Measurements from ENCODE around the gene LONP1. TPM values are rescaled to one million over a fixed set of nuclear protein-coding genes. Genes with fewer than 3 reads are reported as not detected.
A peak's percentile ranks its signal among the peaks of the same experiment; 100 is the strongest.

LONP1 gene
- polyA plus RNA-seq, 1 donor: 54.0 TPM

DNA sequence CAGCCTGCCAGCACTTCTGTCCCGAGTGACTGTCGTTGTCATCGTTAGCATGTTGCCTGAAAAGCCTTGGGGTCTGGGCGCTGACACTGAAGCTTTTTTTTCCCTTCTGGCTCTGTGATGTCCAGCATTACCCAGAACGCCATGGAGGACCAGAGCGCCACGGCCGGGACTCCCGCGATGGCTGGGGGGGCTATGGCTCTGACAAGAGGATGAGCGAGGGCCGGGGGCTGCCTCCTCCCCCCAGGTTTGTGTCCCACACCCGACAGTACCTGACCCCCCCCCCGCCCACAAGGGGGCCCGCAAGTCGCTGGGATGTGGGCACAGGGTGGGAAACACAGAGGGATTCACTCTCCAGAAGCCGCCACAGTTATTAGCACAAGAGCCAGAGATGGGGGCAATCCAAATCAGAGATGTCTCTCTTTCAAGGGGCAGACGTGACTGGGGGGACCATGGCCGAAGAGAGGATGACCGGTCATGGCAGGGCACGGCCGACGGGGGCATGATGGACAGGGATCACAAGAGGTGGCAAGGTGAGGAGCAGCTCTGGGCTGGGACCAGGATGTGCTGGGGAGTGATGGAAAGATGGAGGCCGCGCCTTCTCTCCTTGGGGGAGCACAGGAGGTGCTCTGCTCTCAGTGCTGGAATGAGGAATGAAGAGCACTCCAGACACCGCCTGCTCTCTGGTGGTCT lies 52.9 kb downstream of the LONP1 start:
- no peaks in the 10 kb centered on the region for H3K9me3 ChIP-seq (ENCODE audit: control insufficient read depth, low read depth, low read length)
- no peak overlapping the region for H3K27ac ChIP-seq (ENCODE audit: low read length)
- H3K4me1 ChIP-seq (ENCODE audit: control insufficient read depth, insufficient read depth, low read length): no peaks in the 10 kb centered on the region
- no peaks in the 10 kb centered on the region for H3K27me3 ChIP-seq (ENCODE audit: control insufficient read depth, insufficient read depth, low read length)
- WGBS (ENCODE audit: insufficient coverage, low lambda C conversion rate): no CpG with 5 or more reads among the region's 26 CpGs
- DNase-seq: no peak
- H3K36me3 ChIP-seq (ENCODE audit: control insufficient read depth, insufficient read depth, low read length): peaks cover 71% of the 10 kb centered on the region
- no peak overlapping the region for H3K4me3 ChIP-seq (ENCODE audit: low read length)

GRCh38 chr19:5665781-5666513 lies 54.0 kb downstream of the LONP1 start:
- no CpG with 5 or more reads among the region's 10 CpGs for WGBS (ENCODE audit: insufficient coverage, low lambda C conversion rate)
- H3K9me3 ChIP-seq (ENCODE audit: control insufficient read depth, low read depth, low read length): no peaks in the 10 kb centered on the region
- H3K4me1 ChIP-seq (ENCODE audit: control insufficient read depth, insufficient read depth, low read length): no peaks in the 10 kb centered on the region
- no peak overlapping the region for H3K4me3 ChIP-seq (ENCODE audit: low read length)
- H3K27me3 ChIP-seq (ENCODE audit: control insufficient read depth, insufficient read depth, low read length): no peaks in the 10 kb centered on the region
- peaks cover 81% of the 10 kb centered on the region for H3K36me3 ChIP-seq (ENCODE audit: control insufficient read depth, insufficient read depth, low read length)
- DNase-seq: no peak
- no peak overlapping the region for H3K27ac ChIP-seq (ENCODE audit: low read length)

GRCh38 chr19:5664515-5664914 lies 55.4 kb downstream of the LONP1 start:
- no peak overlapping the region for H3K27ac ChIP-seq (ENCODE audit: low read length)
- no peaks in the 10 kb centered on the region for H3K9me3 ChIP-seq (ENCODE audit: control insufficient read depth, low read depth, low read length)
- no peaks in the 10 kb centered on the region for H3K27me3 ChIP-seq (ENCODE audit: control insufficient read depth, insufficient read depth, low read length)
- no peak overlapping the region for H3K4me3 ChIP-seq (ENCODE audit: low read length)
- no peaks in the 10 kb centered on the region for H3K4me1 ChIP-seq (ENCODE audit: control insufficient read depth, insufficient read depth, low read length)
- no peak for DNase-seq
- peaks cover 88% of the 10 kb centered on the region for H3K36me3 ChIP-seq (ENCODE audit: control insufficient read depth, insufficient read depth, low read length)
- no CpG with 5 or more reads among the region's 2 CpGs for WGBS (ENCODE audit: insufficient coverage, low lambda C conversion rate)

- no peak overlapping the region for H3K27ac ChIP-seq (ENCODE audit: low read length)
- no peak for DNase-seq
- WGBS (ENCODE audit: insufficient coverage, low lambda C conversion rate): no CpG with 5 or more reads among the region's 17 CpGs
- H3K4me1 ChIP-seq (ENCODE audit: control insufficient read depth, insufficient read depth, low read length): no peaks in the 10 kb centered on the region
- no peaks in the 10 kb centered on the region for H3K27me3 ChIP-seq (ENCODE audit: control insufficient read depth, insufficient read depth, low read length)
- H3K4me3 ChIP-seq (ENCODE audit: low read length): no peak overlapping the region
- H3K9me3 ChIP-seq (ENCODE audit: control insufficient read depth, low read depth, low read length): no peaks in the 10 kb centered on the region
- peaks cover 82% of the 10 kb centered on the region for H3K36me3 ChIP-seq (ENCODE audit: control insufficient read depth, insufficient read depth, low read length)
These were observed 56.0 kb downstream of the LONP1 start for GRCh38 chr19:5663904-5664303.

- Histone ChIP-seq H3K4me3 (ENCODE audit: low read length) (no peak overlapping the region), H3K9me3 (ENCODE audit: control insufficient read depth, low read depth, low read length) (no peaks in the 10 kb centered on the region), H3K4me1 (ENCODE audit: control insufficient read depth, insufficient read depth, low read length) (no peaks in the 10 kb centered on the region), H3K27ac (ENCODE audit: low read length) (no peak overlapping the region), H3K36me3 (ENCODE audit: control insufficient read depth, insufficient read depth, low read length) (peaks cover 81% of the 10 kb centered on the region), H3K27me3 (ENCODE audit: control insufficient read depth, insufficient read depth, low read length) (no peaks in the 10 kb centered on the region)
- DNase-seq: no peak
- 100% methylated on average over 2 of the region's 42 CpGs for WGBS (ENCODE audit: insufficient coverage, low lambda C conversion rate)
These were observed 58.5 kb downstream of the LONP1 start for GRCh38 chr19:5661483-5661882.

- Histone ChIP-seq H3K4me3 (ENCODE audit: low read length) (no peak overlapping the region), H3K36me3 (ENCODE audit: control insufficient read depth, insufficient read depth, low read length) (peaks cover 81% of the 10 kb centered on the region)
- 83% methylated on average over 1 of the region's 5 CpGs for WGBS (ENCODE audit: insufficient coverage, low lambda C conversion rate)
These were observed 64.5 kb downstream of the LONP1 start for GRCh38 chr19:5655412-5655811.

DNA sequence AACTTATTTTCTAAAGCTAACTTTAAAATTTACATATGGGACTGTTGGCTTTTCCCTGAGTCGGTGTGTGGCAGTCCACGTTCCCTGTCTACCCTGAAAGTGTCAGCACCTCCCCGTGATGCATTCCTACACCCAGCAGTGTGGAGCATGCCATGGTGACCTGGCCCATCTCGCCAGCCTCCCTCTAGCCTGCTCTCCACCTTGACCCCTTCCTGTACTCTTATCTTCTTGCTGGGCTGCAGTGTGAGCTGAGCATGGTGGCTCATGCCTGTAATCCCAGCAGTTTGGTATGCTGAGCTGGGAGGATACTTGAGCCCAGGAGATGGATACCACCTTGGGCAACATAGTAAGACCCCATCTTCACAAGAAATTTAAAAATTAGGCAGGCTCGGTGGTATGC lies 65.0 kb downstream of the LONP1 start:
- Histone ChIP-seq H3K9me3 (ENCODE audit: control insufficient read depth, low read depth, low read length) (no peaks in the 10 kb centered on the region), H3K4me3 (ENCODE audit: low read length) (no peak overlapping the region), H3K4me1 (ENCODE audit: control insufficient read depth, insufficient read depth, low read length) (no peaks in the 10 kb centered on the region), H3K27me3 (ENCODE audit: control insufficient read depth, insufficient read depth, low read length) (no peaks in the 10 kb centered on the region), H3K27ac (ENCODE audit: low read length) (no peak overlapping the region), H3K36me3 (ENCODE audit: control insufficient read depth, insufficient read depth, low read length) (peaks cover 81% of the 10 kb centered on the region)
- no CpG with 5 or more reads among the region's 5 CpGs for WGBS (ENCODE audit: insufficient coverage, low lambda C conversion rate)
- DNase-seq: no peak

More at GRCh38 chr19:5655412-5655811, 64.5 kb downstream of the LONP1 start:
- Histone ChIP-seq H3K27ac (ENCODE audit: low read length) (no peak overlapping the region), H3K9me3 (ENCODE audit: control insufficient read depth, low read depth, low read length) (no peaks in the 10 kb centered on the region), H3K4me1 (ENCODE audit: control insufficient read depth, insufficient read depth, low read length) (no peaks in the 10 kb centered on the region), H3K27me3 (ENCODE audit: control insufficient read depth, insufficient read depth, low read length) (no peaks in the 10 kb centered on the region)
- DNase-seq: peak in 1 of 2 donors; percentile 37

- H3K4me3 ChIP-seq (ENCODE audit: low read length): no peak overlapping the region
- H3K27me3 ChIP-seq (ENCODE audit: control insufficient read depth, insufficient read depth, low read length): no peaks in the 10 kb centered on the region
- WGBS (ENCODE audit: insufficient coverage, low lambda C conversion rate): no CpG with 5 or more reads among the region's 10 CpGs
- no peak for DNase-seq
- H3K27ac ChIP-seq (ENCODE audit: low read length): no peak overlapping the region
- H3K9me3 ChIP-seq (ENCODE audit: control insufficient read depth, low read depth, low read length): no peaks in the 10 kb centered on the region
- no peaks in the 10 kb centered on the region for H3K4me1 ChIP-seq (ENCODE audit: control insufficient read depth, insufficient read depth, low read length)
- H3K36me3 ChIP-seq (ENCODE audit: control insufficient read depth, insufficient read depth, low read length): peaks cover 81% of the 10 kb centered on the region
These were observed 67.7 kb downstream of the LONP1 start for GRCh38 chr19:5652261-5652660.

DNA sequence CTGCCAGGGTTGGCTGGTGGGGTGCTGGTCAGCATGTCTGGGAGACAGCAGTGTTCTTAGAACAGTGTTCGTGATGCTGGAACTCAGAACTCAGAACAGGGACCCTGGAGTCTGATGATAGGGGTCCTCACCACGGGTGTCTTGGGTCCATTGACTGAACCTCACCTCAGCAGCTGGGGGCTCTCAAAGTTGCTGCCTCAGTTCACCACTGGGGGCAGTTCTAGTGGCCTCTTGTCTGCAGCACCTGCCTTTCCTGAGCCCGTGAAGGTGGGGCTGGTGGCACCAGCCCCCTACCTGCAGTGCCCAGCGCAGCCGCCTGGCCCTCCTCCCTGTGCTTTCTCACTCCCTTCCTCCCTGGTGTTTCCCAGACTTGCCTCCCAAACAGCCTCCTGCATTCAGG lies 68.6 kb downstream of the LONP1 start:
- H3K9me3 ChIP-seq (ENCODE audit: control insufficient read depth, low read depth, low read length): no peaks in the 10 kb centered on the region
- H3K4me1 ChIP-seq (ENCODE audit: control insufficient read depth, insufficient read depth, low read length): no peaks in the 10 kb centered on the region
- DNase-seq: no peak
- no peak overlapping the region for H3K27ac ChIP-seq (ENCODE audit: low read length)
- H3K4me3 ChIP-seq (ENCODE audit: low read length): no peak overlapping the region
- H3K36me3 ChIP-seq (ENCODE audit: control insufficient read depth, insufficient read depth, low read length): peaks cover 86% of the 10 kb centered on the region
- no peaks in the 10 kb centered on the region for H3K27me3 ChIP-seq (ENCODE audit: control insufficient read depth, insufficient read depth, low read length)
- no CpG with 5 or more reads among the region's 5 CpGs for WGBS (ENCODE audit: insufficient coverage, low lambda C conversion rate)

DNA sequence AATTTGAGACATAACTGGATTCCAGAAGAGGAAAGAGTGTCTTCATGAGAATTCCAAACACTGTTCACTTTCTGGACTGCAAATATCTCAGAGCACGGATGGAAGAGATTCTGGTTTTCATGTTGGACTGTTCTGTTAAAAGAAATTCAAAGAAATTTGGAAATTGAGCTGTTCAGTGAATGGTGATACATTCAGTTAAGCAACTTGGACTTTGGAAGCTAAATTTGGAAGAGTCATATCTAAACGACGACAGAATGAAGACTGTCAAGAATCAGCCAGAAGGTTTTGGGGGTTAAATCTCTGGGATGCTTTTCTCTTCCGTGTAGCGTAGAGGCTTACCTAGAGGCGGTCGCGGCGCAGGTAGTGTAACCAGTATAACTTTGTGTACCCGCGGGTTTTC lies 71.5 kb downstream of the LONP1 start:
- DNase-seq: no peak
- H3K27ac ChIP-seq (ENCODE audit: low read length): no peak overlapping the region
- no peaks in the 10 kb centered on the region for H3K27me3 ChIP-seq (ENCODE audit: control insufficient read depth, insufficient read depth, low read length)
- 100% methylated on average over 1 of the region's 11 CpGs for WGBS (ENCODE audit: insufficient coverage, low lambda C conversion rate)
- no peak overlapping the region for H3K4me3 ChIP-seq (ENCODE audit: low read length)
- H3K36me3 ChIP-seq (ENCODE audit: control insufficient read depth, insufficient read depth, low read length): peaks cover 86% of the 10 kb centered on the region
- no peaks in the 10 kb centered on the region for H3K9me3 ChIP-seq (ENCODE audit: control insufficient read depth, low read depth, low read length)
- no peaks in the 10 kb centered on the region for H3K4me1 ChIP-seq (ENCODE audit: control insufficient read depth, insufficient read depth, low read length)
